Measurements from ENCODE around the gene ROCK1. TPM values are rescaled to one million over a fixed set of nuclear protein-coding genes. Genes with fewer than 3 reads are reported as not detected.
"Not testable (repeated sequence)": the region's sequence is repeated elsewhere in the genome, so short reads cannot be mapped to it uniquely, and the experiment has no call there.

Gene ROCK1
- total RNA-seq, 2 experiments from 2014 or later, result 70.6 to 74.3 TPM

- peaks cover 22% of the 10 kb centered on the region for H3K36me3 Mint-ChIP-seq
- no peak overlapping the region for H3K27ac Mint-ChIP-seq
- peaks cover 3% of the 10 kb centered on the region for H3K4me1 Mint-ChIP-seq
- DNase-seq (no peak), ATAC-seq (ENCODE audit: low read depth) (no peak)
- no peaks in the 10 kb centered on the region for H3K9me3 Mint-ChIP-seq
- POLR2A ChIA-PET, result no interaction called here
- H3K27me3 Mint-ChIP-seq, result no peaks in the 10 kb centered on the region
- H3K4me3 Mint-ChIP-seq, result no peak overlapping the region
Observed at GRCh38 chr18:21057112-21057511, 54.5 kb downstream of the ROCK1 start.

GRCh38 chr18:21056545-21056944, 55.1 kb downstream of the ROCK1 start:
- peaks cover 5% of the 10 kb centered on the region for H3K4me1 Mint-ChIP-seq
- no peak overlapping the region for H3K27ac Mint-ChIP-seq
- H3K9me3 Mint-ChIP-seq, result no peaks in the 10 kb centered on the region
- H3K4me3 Mint-ChIP-seq, result no peak overlapping the region
- POLR2A ChIA-PET, result no interaction called here
- DNase-seq (no peak), ATAC-seq (ENCODE audit: low read depth) (no peak)
- H3K36me3 Mint-ChIP-seq, result peaks cover 17% of the 10 kb centered on the region
- H3K27me3 Mint-ChIP-seq, result no peaks in the 10 kb centered on the region

GRCh38 chr18:21054252-21054821, 57.3 kb downstream of the ROCK1 start:
- Mint-ChIP-seq H3K4me3 (no peak overlapping the region), H3K9me3 (no peaks in the 10 kb centered on the region), H3K36me3 (peaks cover 8% of the 10 kb centered on the region), H3K27me3 (no peaks in the 10 kb centered on the region), H3K27ac (no peak overlapping the region), H3K4me1 (peaks cover 9% of the 10 kb centered on the region)
- no peak for DNase-seq
- POLR2A ChIA-PET, result no interaction called here
- no peak for ATAC-seq (ENCODE audit: low read depth)

GRCh38 chr18:21053127-21053526, 58.5 kb downstream of the ROCK1 start:
- no peak overlapping the region for H3K4me3 Mint-ChIP-seq
- no peaks in the 10 kb centered on the region for H3K9me3 Mint-ChIP-seq
- DNase-seq, result no peak
- H3K4me1 Mint-ChIP-seq, result peaks cover 6% of the 10 kb centered on the region
- ATAC-seq (ENCODE audit: low read depth), result no peak
- H3K36me3 Mint-ChIP-seq, result peaks cover 6% of the 10 kb centered on the region
- no peak overlapping the region for H3K27ac Mint-ChIP-seq
- no peaks in the 10 kb centered on the region for H3K27me3 Mint-ChIP-seq
- POLR2A ChIA-PET, result no interaction called here

- Mint-ChIP-seq H3K9me3 (no peaks in the 10 kb centered on the region), H3K36me3 (peaks cover 11% of the 10 kb centered on the region), H3K4me1 (peaks cover 9% of the 10 kb centered on the region), H3K27ac (no peak overlapping the region), H3K4me3 (no peak overlapping the region), H3K27me3 (no peaks in the 10 kb centered on the region)
- ATAC-seq (ENCODE audit: low read depth) (no peak), DNase-seq (no peak)
- POLR2A ChIA-PET, result no interaction called here
Observed at GRCh38 chr18:21052385-21052784, 59.2 kb downstream of the ROCK1 start.

- ATAC-seq (ENCODE audit: low read depth) (no peak), DNase-seq (no peak)
- no peak overlapping the region for H3K27ac Mint-ChIP-seq
- H3K4me1 Mint-ChIP-seq, result peaks cover 12% of the 10 kb centered on the region
- POLR2A ChIA-PET, result no interaction called here
- no peaks in the 10 kb centered on the region for H3K27me3 Mint-ChIP-seq
- no peak overlapping the region for H3K4me3 Mint-ChIP-seq
- H3K9me3 Mint-ChIP-seq, result no peaks in the 10 kb centered on the region
- H3K36me3 Mint-ChIP-seq, result peaks cover 18% of the 10 kb centered on the region
Observed at GRCh38 chr18:21051620-21052019, 60.0 kb downstream of the ROCK1 start.

- Mint-ChIP-seq H3K4me3 (no peak overlapping the region), H3K27ac (no peak overlapping the region), H3K9me3 (no peaks in the 10 kb centered on the region), H3K4me1 (peaks cover 16% of the 10 kb centered on the region), H3K36me3 (peaks cover 22% of the 10 kb centered on the region), H3K27me3 (no peaks in the 10 kb centered on the region)
- ATAC-seq (ENCODE audit: low read depth), result no peak
- no peak for DNase-seq
- POLR2A ChIA-PET, result interaction anchor here (1.0 kb wide), 1 partner anchor 62 kb away, joined by 4 read pairs; the partner anchor contains the start of gene ROCK1
Observed at GRCh38 chr18:21049306-21049705, 62.3 kb downstream of the ROCK1 start.

GRCh38 chr18:21047126-21047525, 64.5 kb downstream of the ROCK1 start:
- Mint-ChIP-seq H3K9me3 (no peaks in the 10 kb centered on the region), H3K4me1 (peaks cover 16% of the 10 kb centered on the region), H3K27ac (no peak overlapping the region), H3K4me3 (no peak overlapping the region), H3K27me3 (no peaks in the 10 kb centered on the region), H3K36me3 (peaks cover 25% of the 10 kb centered on the region)
- POLR2A ChIA-PET, result no interaction called here
- ATAC-seq (ENCODE audit: low read depth), result no peak
- DNase-seq, result no peak

- H3K36me3 Mint-ChIP-seq, result peaks cover 22% of the 10 kb centered on the region
- no peaks in the 10 kb centered on the region for H3K27me3 Mint-ChIP-seq
- no peak for ATAC-seq (ENCODE audit: low read depth)
- POLR2A ChIA-PET, result no interaction called here
- H3K9me3 Mint-ChIP-seq, result no peaks in the 10 kb centered on the region
- H3K27ac Mint-ChIP-seq, result no peak overlapping the region
- peaks cover 4% of the 10 kb centered on the region for H3K4me1 Mint-ChIP-seq
- no peak overlapping the region for H3K4me3 Mint-ChIP-seq
- DNase-seq, result no peak
Observed at GRCh38 chr18:21040466-21040865, 71.1 kb downstream of the ROCK1 start.

GRCh38 chr18:21038201-21038600, 73.4 kb downstream of the ROCK1 start:
- Mint-ChIP-seq H3K4me1 (no peaks in the 10 kb centered on the region), H3K36me3 (peaks cover 33% of the 10 kb centered on the region), H3K4me3 (no peak overlapping the region), H3K9me3 (peaks cover 2% of the 10 kb centered on the region), H3K27me3 (no peaks in the 10 kb centered on the region), H3K27ac (no peak overlapping the region)
- DNase-seq (no peak), ATAC-seq (ENCODE audit: low read depth) (no peak)
- POLR2A ChIA-PET, result no interaction called here

GRCh38 chr18:21031845-21032244, 79.8 kb downstream of the ROCK1 start:
- H3K36me3 Mint-ChIP-seq, result peaks cover 49% of the 10 kb centered on the region
- ATAC-seq (ENCODE audit: low read depth), result no peak
- no peak overlapping the region for H3K4me3 Mint-ChIP-seq
- H3K4me1 Mint-ChIP-seq, result no peaks in the 10 kb centered on the region
- POLR2A ChIA-PET, result no interaction called here
- peaks cover 13% of the 10 kb centered on the region for H3K9me3 Mint-ChIP-seq
- H3K27ac Mint-ChIP-seq, result no peak overlapping the region
- DNase-seq, result no peak
- no peaks in the 10 kb centered on the region for H3K27me3 Mint-ChIP-seq

- H3K27me3 Mint-ChIP-seq; H3K4me1 Mint-ChIP-seq; ATAC-seq (ENCODE audit: low read depth); DNase-seq; POLR2A ChIA-PET; H3K27ac Mint-ChIP-seq; H3K9me3 Mint-ChIP-seq; H3K4me3 Mint-ChIP-seq: not testable (repeated sequence)
- H3K36me3 Mint-ChIP-seq, result peaks cover 59% of the 10 kb centered on the region
Observed at GRCh38 chr18:21018257-21018656, 93.4 kb downstream of the ROCK1 start.

- Mint-ChIP-seq H3K4me3 (no peak overlapping the region), H3K36me3 (peaks cover 58% of the 10 kb centered on the region), H3K27me3 (no peaks in the 10 kb centered on the region), H3K4me1 (peaks cover 6% of the 10 kb centered on the region), H3K27ac (no peak overlapping the region), H3K9me3 (peaks cover 14% of the 10 kb centered on the region)
- DNase-seq (no peak), ATAC-seq (ENCODE audit: low read depth) (no peak)
- POLR2A ChIA-PET, result no interaction called here
Observed at GRCh38 chr18:21012308-21012707, 99.3 kb downstream of the ROCK1 start.

GRCh38 chr18:21004726-21005125, 106.9 kb downstream of the ROCK1 start:
- Mint-ChIP-seq H3K36me3 (peaks cover 21% of the 10 kb centered on the region), H3K27me3 (no peaks in the 10 kb centered on the region), H3K4me1 (peaks cover 2% of the 10 kb centered on the region), H3K4me3 (no peak overlapping the region), H3K27ac (no peak overlapping the region), H3K9me3 (no peaks in the 10 kb centered on the region)
- POLR2A ChIA-PET, result no interaction called here
- no peak for ATAC-seq (ENCODE audit: low read depth)
- no peak for DNase-seq

- DNase-seq (no peak), ATAC-seq (ENCODE audit: low read depth) (no peak)
- Mint-ChIP-seq H3K4me1 (peaks cover 14% of the 10 kb centered on the region), H3K27ac (no peak overlapping the region), H3K4me3 (no peak overlapping the region), H3K27me3 (no peaks in the 10 kb centered on the region), H3K36me3 (peaks cover 37% of the 10 kb centered on the region), H3K9me3 (no peaks in the 10 kb centered on the region)
- POLR2A ChIA-PET, result no interaction called here
Observed at GRCh38 chr18:21000667-21001066, 110.9 kb downstream of the ROCK1 start.

Data from activated naive CD8-positive, alpha-beta T cell treated with anti-CD3 and anti-CD28 coated beads, Interleukin-2, amount 10 ng/mL, durations not matched to agents 7 days and 5 days (primary cell).